Panc1 (cell line): ENCODE results near the gene CHMP5.

ENCODE experiments used
- CTCF ChIP-seq: fragments of 450-650 bp; IDR thresholded peaks from 2 replicates; pipeline ENCODE4 v1.5.1; 2017; ENCODE audit warnings: mild to moderate bottlenecking
- POLR2AphosphoS5 ChIP-seq: IDR thresholded peaks from 2 replicates; pipeline ENCODE4 v1.6.1; 2012; ENCODE audit warnings: mild to moderate bottlenecking, low read depth, low read length, moderate library complexity
- SIN3A ChIP-seq: IDR thresholded peaks from 2 replicates; pipeline ENCODE4 v1.6.1; 2012; ENCODE audit warnings: low read depth, mild to moderate bottlenecking, low read length, moderate library complexity, borderline replicate concordance; ENCODE audit not compliant: insufficient read depth

- TF ChIP-seq SIN3A (no peak), CTCF (no peak), POLR2AphosphoS5 (no peak)
These were observed 35.7 kb downstream of the CHMP5 start for GRCh38 chr9:33300546-33300945.
